ENCODE results near the gene ARHGAP1.

Gene ARHGAP1

GRCh38 chr11:46692450-46692849 lies 8.0 kb downstream of the ARHGAP1 start:
- DNase-seq: no peak

GRCh38 chr11:46690702-46691101 lies 9.7 kb downstream of the ARHGAP1 start:
- no peak for DNase-seq

- no peak for DNase-seq
Measured at GRCh38 chr11:46686886-46687795, 13.3 kb downstream of the ARHGAP1 start.

GRCh38 chr11:46684367-46684766 lies 16.1 kb downstream of the ARHGAP1 start:
- DNase-seq: no peak

- no peak for DNase-seq
Measured at GRCh38 chr11:46682773-46683752, 17.4 kb downstream of the ARHGAP1 start.

- no peak for DNase-seq
Measured at GRCh38 chr11:46681814-46682213, 18.6 kb downstream of the ARHGAP1 start.

GRCh38 chr11:46680815-46681214 lies 19.6 kb downstream of the ARHGAP1 start:
- no peak for DNase-seq

- DNase-seq: no peak
Measured at GRCh38 chr11:46680164-46680760, 20.2 kb downstream of the ARHGAP1 start.

GRCh38 chr11:46679241-46680163 lies 20.9 kb downstream of the ARHGAP1 start:
- no peak for DNase-seq

- no peak for DNase-seq
Measured at GRCh38 chr11:46678741-46679130, 21.7 kb downstream of the ARHGAP1 start.

- DNase-seq: no peak
Measured at GRCh38 chr11:46677991-46678740, 22.3 kb downstream of the ARHGAP1 start.

- DNase-seq: no peak
Measured at GRCh38 chr11:46677169-46677568, 23.2 kb downstream of the ARHGAP1 start.

- DNase-seq: no peak
Measured at GRCh38 chr11:46676436-46677158, 23.8 kb downstream of the ARHGAP1 start.

- DNase-seq: no peak
Measured at GRCh38 chr11:46675949-46676348, 24.5 kb downstream of the ARHGAP1 start.

GRCh38 chr11:46675288-46675851 lies 25.0 kb downstream of the ARHGAP1 start:
- no peak for DNase-seq

GRCh38 chr11:46674463-46675287 lies 25.7 kb downstream of the ARHGAP1 start:
- no peak for DNase-seq

GRCh38 chr11:46673713-46674462 lies 26.5 kb downstream of the ARHGAP1 start:
- DNase-seq: no peak

GRCh38 chr11:46672381-46672839 lies 28.0 kb downstream of the ARHGAP1 start:
- no peak for DNase-seq

All from activated CD4-positive, CD25-positive, alpha-beta regulatory T cell treated with anti-CD3 and anti-CD28 coated beads, Interleukin-2, amount 50 U/mL, for 72 hours (primary cell).